ENCODE results near the gene MED28.

Gene MED28

DNA sequence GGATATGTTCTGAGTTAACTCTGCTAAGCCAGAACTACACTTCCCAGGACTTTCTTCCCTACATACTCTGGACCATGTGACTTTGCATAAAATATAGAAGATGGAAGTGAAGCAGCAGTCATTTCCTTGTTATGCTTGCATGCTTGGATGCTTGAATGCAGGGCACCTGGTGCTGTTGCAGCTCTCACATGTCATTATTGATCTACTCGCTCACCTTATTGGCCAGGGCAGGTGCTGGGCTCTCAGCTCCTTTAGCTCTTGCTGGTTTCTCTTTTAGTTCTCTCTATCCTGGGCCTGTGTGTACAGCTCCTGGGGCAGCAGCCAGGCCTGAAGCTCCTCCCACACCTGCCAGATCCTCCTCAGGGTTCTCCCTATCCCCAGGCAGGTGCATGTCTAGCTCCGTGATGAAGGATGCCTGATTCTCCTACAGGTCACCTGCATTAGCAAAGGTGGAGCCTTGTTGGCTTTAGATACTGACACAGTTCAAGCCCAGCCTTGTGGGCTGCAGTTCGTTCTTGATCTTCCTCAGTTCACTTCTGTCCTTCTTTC lies 53.3 kb downstream of the MED28 start:
- DNase-seq = no peak

DNA sequence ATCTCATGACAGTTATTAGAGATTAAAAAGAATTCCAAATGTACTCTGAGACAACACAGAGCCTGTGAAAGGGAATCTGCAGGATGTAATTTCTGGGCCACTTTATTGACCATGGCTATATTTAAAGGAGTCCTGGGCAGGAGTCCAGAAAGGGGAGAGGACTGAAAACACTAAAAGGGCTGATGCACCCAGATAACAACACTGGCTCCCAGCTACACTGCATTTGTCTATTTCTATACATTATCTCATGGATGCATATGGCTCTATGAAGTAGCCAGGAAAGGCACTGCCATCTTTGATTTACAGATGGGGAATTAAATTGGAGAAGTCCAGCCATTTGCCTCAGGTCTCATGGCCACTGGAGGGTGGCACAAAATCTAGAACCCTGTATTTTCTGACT lies 56.0 kb downstream of the MED28 start:
- no peak for DNase-seq

DNA sequence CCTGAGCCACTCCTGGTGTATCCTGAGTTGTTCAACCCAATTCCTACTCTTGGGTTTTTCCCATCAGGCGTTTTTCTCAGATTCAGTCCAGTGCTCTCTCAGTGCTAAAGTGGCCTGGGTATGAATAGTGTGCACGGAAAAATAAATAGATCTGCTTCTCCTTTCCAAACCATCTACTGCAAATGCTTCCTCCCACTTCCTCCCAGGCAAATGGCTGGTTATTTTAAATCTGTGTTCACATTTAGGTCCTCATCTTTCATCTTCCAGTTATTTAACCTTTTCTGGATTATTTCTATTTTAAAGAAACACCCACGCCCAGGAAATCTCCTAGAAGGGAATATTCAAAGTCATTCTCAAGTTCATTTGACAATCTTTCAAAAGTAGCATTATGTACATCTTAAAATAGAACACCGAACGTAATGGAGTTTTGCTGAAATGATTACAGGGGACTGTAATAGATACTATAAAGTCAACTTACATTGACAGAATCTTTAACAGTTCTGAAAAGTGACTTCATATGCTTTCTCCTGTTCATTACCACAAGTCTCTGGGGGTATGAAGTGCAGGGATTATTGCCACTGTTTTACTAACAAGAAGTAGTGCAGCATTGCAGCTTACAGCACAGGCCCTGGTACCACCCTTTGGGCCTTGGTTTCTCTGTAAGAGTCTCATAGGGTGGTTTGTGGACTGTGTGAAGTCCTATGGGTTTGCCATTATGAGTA lies 66.3 kb downstream of the MED28 start:
- DNase-seq = no peak

DNA sequence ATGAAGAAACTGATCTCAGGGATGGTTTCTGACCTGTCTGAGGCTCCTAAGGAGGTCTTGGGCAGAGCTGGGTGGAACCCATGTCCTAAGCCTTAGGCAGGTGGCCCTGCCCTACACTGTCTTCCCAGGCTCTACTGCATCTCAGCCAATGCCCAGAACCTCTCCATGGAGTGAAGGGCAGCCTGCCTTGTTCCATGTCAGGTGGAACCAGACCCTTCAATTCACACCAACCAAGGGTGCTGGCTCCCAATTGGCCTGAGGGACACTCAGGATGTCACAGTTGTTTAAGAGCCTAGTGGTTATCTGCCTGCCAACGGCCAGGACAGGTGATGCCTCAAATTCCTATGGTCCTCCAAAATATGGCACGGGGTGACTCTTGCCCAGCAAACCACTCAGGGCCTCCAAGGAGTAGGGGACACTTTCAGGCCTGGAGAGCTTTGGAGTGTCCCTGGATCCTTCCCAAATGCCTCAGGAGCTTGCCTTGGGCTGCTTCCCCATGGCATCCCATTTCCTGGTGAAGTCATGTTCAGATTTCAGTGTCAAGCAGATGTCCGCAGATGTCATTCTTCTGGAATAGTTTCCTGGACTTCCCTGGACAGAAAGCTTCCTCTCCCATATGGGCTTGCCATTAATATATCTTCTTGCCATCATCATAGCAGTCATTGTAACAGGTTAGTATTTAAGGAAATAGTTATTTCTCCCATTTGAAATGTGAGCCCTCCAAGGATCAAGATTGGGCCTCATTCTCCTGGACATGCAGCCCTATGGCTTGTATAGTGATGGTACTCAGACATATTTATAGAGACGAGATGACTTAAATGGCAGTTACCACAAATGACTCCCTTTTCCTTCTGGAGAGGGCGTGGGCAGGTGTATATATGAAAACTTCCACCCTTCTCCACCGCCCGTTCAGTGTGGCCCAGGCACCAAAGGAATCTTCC lies 67.1 kb downstream of the MED28 start:
- no peak for DNase-seq

DNA sequence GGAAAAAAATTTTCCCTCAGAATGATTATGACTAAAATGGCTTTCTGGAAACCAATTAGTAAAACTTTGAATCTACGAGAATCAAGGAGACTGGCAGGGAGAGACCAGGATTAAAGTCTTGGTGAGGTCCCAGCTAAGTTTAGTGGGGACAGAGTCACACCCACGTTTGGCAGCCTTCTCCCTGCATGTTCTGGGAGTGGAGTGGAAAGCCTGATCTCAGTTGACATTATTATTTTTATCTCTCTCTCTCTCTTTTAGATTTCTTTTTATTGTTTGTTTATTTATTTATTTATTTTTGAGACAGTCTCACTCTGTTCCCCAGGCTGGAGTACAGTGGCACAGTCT lies 67.8 kb downstream of the MED28 start:
- no peak for DNase-seq

Measured in activated T-cell treated with anti-CD3 and anti-CD28 coated beads, Interleukin-2, amount 50 U/mL, for 48 hours (primary cell).